Endothelial cell of umbilical vein (primary cell): ENCODE results near the gene NEUROG3.

Source experiments
- CTCF ChIP-seq, 2 donors: IDR thresholded peaks; 1 replicate in 1 of 2; 2 replicates in 1 of 2; pipeline ENCODE4 v1.5.1; 2011; ENCODE audit warnings: low read length in 2 of 2, mild to moderate bottlenecking in 2 of 2, moderate library complexity in 2 of 2, control low read depth in 1 of 2, inconsistent platforms in 1 of 2, low read depth in 1 of 2; ENCODE audit not compliant: insufficient read depth in 1 of 2; ENCODE audit errors: extremely low read depth in 1 of 2
- EZH2 ChIP-seq: IDR thresholded peaks from 2 replicates; pipeline ENCODE4 v1.6.1; 2012; ENCODE audit warnings: borderline replicate concordance, low read depth, mild to moderate bottlenecking, moderate library complexity, low read length, inconsistent platforms; ENCODE audit not compliant: severe bottlenecking
- MYC ChIP-seq: IDR thresholded peaks from one replicate; pipeline ENCODE4 v1.6.1; 2011; ENCODE audit warnings: mild to moderate bottlenecking, low read depth, low read length
- POLR2AphosphoS5 ChIP-seq: IDR thresholded peaks from 2 replicates; pipeline ENCODE4 v1.6.1; 2012; ENCODE audit warnings: low read depth, mild to moderate bottlenecking, control low read depth, low read length, moderate library complexity; ENCODE audit not compliant: insufficient read depth

GRCh38 chr10:69612760-69613159 is 39.5 kb upstream of the NEUROG3 start:
- TF ChIP-seq EZH2 (no peak), MYC (no peak), CTCF (IDR thresholded peaks at IDR 0.05; ENCODE audit: extremely low read depth in 1 of 2, insufficient read depth in 1 of 2, low read depth in 1 of 2, low read length in 2 of 2) (no peak), POLR2AphosphoS5 (no peak)
